Urinary bladder (tissue), 4 donors: Measurements from ENCODE around the gene ZNF33B. TPM values are rescaled to one million over a fixed set of nuclear protein-coding genes. Genes with fewer than 3 reads are reported as not detected.
"Not testable (repeated sequence)": the region's sequence is repeated elsewhere in the genome, so short reads cannot be mapped to it uniquely, and the experiment has no call there.

Experiments used
- DNase-seq: peaks from one replicate; pipeline ENCODE4 v3.0.0-alpha.2; 2015; ENCODE audit errors: extremely low spot score
- H3K27ac ChIP-seq: one replicate; pipeline ENCODE4 v1.5.1; 2013; ENCODE audit warnings: low read depth, mild to moderate bottlenecking, moderate library complexity
- H3K36me3 ChIP-seq: one replicate; pipeline ENCODE4 v1.6.1; 2013; ENCODE audit warnings: mild to moderate bottlenecking, moderate library complexity; ENCODE audit not compliant: insufficient read depth
- H3K4me1 ChIP-seq: one replicate; pipeline ENCODE4 v1.6.1; 2013; ENCODE audit warnings: mild to moderate bottlenecking, moderate library complexity; ENCODE audit not compliant: insufficient read depth
- H3K4me3 ChIP-seq: one replicate; pipeline ENCODE4 v1.5.1; 2013; ENCODE audit warnings: low read depth, low read length
- WGBS: extraction: QIAGEN DNeasy Blood & Tissue Kit; methylation state at CpG from one replicate; pipeline ENCODE4 v1.1.7; 2013; 5-methylcytosine and 5-hydroxymethylcytosine counted together
- polyA plus RNA-seq: library from polyadenylated mRNA; stranded (reverse); fragments of 200-250 nt; gene quantifications from one replicate; pipeline ENCODE4 v1.2.3, GENCODE V29; 2013
- total RNA-seq: library from RNA; depleted of rRNA; stranded (reverse); fragments of >200 nt; gene quantifications from one replicate; pipeline ENCODE4 v1.2.3, GENCODE V29; 2014
- donor health status: healthy with polysubstance abuse.
- donor health status: healthy.

The ZNF33B gene
- total RNA-seq (35.2 TPM), polyA plus RNA-seq (11.6 TPM)

GRCh38 chr10:42638055-42638820, at the start of gene ZNF33B:
Gene ZNF33B (minus strand): TSS chr10:42638570. CDS start chr10:42636928, 1,642 bp downstream.
- under 1% methylated on average over 62 of the region's 62 CpGs for WGBS
- no peaks in the 10 kb centered on the region for H3K4me1 ChIP-seq

GRCh38 chr10:42684517-42684916, 46.1 kb upstream of the ZNF33B start:
- no peaks in the 10 kb centered on the region for H3K4me1 ChIP-seq
- H3K36me3 ChIP-seq: no peaks in the 10 kb centered on the region
- no peak overlapping the region for H3K4me3 ChIP-seq
- 59% methylated on average over 2 of the region's 2 CpGs for WGBS
- no peak for DNase-seq
- no peak overlapping the region for H3K27ac ChIP-seq

More at GRCh38 chr10:42638055-42638820, at the start of gene ZNF33B:
- DNase-seq: peak; percentile 87
- Histone ChIP-seq H3K27ac (peak within 1 kb of the TSS; percentile 96), H3K36me3 (peaks cover 2% of the 10 kb centered on the region), H3K4me3 (peak within 1 kb of the TSS; percentile 66)

DNA sequence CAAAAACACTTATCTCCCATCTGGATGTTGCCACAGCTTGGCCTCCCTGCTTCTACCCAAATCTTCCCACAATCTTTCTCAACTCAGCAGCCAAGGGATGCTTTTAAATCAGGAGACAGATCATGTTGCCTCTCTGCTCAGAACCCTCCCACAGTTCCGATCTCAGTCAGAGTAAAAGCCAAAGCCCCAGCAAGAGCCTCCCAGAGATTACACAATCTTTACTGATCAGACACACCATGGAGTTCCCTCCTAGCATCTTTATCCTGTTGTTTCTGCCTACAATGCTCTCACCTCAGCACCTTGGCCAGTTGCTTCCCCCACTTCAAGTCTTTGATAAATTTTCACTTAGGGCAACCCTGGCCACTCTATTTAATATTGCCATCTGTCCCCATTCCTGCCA, 41.9 kb upstream of the ZNF33B start:
- 90% methylated on average over 1 of the region's 1 CpG for WGBS
- H3K4me1 ChIP-seq: no peaks in the 10 kb centered on the region
- no peak for DNase-seq
- no peak overlapping the region for H3K27ac ChIP-seq
- H3K4me3 ChIP-seq: no peak overlapping the region
- H3K36me3 ChIP-seq: no peaks in the 10 kb centered on the region

DNA sequence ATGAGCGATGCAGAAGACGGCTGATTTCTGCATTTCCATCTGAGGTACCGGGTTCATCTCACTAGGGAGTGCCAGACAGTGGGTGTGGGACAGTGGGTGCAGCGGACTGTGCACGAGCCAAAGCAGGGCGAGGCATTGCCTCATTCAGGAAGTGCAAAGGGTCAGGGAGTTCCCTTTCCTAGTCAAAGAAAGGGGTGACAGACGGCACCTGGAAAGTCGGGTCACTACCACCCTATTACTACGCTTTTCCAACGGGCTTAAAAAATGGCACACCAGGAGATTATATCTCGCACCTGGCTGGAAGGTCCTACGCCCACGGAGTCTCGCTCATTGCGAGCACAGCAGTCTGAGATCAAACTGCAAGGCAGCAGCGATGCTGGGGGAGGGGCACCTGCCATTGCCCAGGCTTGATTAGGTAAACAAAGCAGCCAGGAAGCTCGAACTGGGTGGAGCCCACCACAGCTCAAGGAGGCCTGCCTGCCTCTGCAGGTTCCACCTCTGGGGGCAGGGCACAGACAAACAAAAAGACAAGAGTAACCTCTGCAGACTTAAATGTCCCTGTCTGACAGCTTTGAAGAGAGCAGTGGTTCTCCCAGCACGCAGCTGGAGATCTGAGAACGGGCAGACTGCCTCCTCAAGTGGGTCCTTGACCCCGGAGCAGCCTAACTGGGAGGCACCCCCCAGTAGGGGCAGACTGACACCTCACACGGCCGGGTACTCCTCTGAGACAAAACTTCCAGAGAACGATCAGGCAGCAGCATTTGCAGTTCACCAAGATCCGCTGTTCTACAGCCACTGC, 27.0 kb upstream of the ZNF33B start:
- not testable (repeated sequence) for H3K27ac ChIP-seq, H3K4me1 ChIP-seq, DNase-seq, H3K4me3 ChIP-seq, H3K36me3 ChIP-seq
- WGBS: 78% methylated on average over 24 of the region's 24 CpGs

DNA sequence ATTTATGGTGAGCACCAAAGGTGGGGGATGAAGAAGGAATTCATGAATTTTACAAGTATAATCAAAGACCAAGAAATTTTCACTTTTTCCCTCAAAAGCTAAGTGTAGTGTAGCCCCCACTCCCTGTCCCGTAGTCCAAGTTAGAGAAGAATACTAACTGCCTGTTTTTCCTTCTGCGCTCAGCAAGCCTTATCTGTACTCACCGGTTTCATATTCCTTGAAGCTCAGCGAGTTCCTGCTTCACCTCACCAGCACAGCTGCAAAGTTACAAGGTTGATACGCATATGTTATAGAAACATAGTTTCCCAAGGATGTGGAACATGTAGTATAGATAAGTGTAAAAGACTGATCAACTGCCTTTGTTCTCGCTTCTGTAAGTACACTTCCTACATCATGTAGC, 16.0 kb upstream of the ZNF33B start:
- Histone ChIP-seq H3K36me3 (no peaks in the 10 kb centered on the region), H3K4me3 (no peak overlapping the region), H3K27ac (no peak overlapping the region), H3K4me1 (no peaks in the 10 kb centered on the region)
- 74% methylated on average over 6 of the region's 6 CpGs for WGBS
- no peak for DNase-seq

GRCh38 chr10:42652858-42653257, 14.5 kb upstream of the ZNF33B start:
- DNase-seq: no peak
- no peak overlapping the region for H3K4me3 ChIP-seq
- H3K4me1 ChIP-seq: no peaks in the 10 kb centered on the region
- WGBS: 28% methylated on average over 2 of the region's 2 CpGs
- H3K27ac ChIP-seq: no peak overlapping the region
- H3K36me3 ChIP-seq: no peaks in the 10 kb centered on the region

GRCh38 chr10:42650374-42650773, 12.0 kb upstream of the ZNF33B start:
- H3K27ac ChIP-seq: no peak overlapping the region
- no peaks in the 10 kb centered on the region for H3K36me3 ChIP-seq
- DNase-seq: no peak
- no peak overlapping the region for H3K4me3 ChIP-seq
- H3K4me1 ChIP-seq: no peaks in the 10 kb centered on the region
- WGBS: 75% methylated on average over 4 of the region's 4 CpGs

GRCh38 chr10:42648512-42648911, 10.1 kb upstream of the ZNF33B start:
- 62% methylated on average over 2 of the region's 2 CpGs for WGBS
- no peak for DNase-seq
- H3K27ac ChIP-seq: no peak overlapping the region
- H3K36me3 ChIP-seq: no peaks in the 10 kb centered on the region
- H3K4me3 ChIP-seq: no peak overlapping the region
- H3K4me1 ChIP-seq: no peaks in the 10 kb centered on the region

DNA sequence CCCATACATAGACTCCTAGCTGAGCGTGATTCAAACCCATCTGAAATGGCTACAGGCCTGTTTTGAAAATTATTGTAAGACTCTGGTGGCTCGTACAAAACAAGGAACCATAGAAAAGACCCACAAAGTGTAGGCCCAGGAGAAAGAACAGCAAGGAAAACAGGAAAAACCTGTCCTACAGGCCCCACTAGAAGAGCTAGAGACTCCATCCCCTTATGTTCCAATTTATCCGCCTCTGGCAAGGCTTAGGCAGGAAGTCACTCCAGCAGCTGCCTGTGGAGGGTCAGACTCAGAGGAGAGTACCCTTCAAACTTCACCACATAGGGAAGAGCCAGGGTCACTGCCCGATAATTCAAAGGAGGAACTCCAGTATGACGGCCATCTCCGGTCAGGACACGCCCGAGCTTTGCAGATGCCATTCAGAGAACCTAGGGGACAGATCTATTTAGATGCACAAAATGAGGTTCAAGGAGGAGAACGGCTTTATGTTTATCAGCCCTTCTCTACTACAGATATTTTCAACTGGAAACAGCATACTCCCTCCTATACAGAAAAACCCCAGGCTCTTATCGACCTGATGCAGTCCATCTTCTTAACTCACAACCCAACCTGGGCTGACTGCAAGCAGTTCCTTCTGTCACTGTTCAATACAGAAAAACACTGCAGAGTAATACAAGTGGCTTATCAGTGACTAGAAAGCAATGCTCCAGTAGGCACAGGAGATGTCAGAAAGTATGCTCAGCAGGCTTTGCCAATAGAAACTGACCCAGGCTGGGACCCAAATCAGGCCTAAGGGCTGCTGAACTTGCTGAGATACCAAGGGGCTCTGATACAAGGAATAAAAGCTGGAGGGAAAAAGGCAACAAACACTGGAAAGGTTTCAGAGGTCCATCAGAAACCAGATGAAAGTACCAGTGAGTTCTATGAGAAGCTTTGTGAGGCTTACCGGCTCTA, 8.6 kb upstream of the ZNF33B start:
- H3K27ac ChIP-seq: no peak overlapping the region
- H3K36me3 ChIP-seq: no peaks in the 10 kb centered on the region
- WGBS: 88% methylated on average over 11 of the region's 11 CpGs
- no peaks in the 10 kb centered on the region for H3K4me1 ChIP-seq
- H3K4me3 ChIP-seq: no peak overlapping the region
- DNase-seq: peak; percentile 20

DNA sequence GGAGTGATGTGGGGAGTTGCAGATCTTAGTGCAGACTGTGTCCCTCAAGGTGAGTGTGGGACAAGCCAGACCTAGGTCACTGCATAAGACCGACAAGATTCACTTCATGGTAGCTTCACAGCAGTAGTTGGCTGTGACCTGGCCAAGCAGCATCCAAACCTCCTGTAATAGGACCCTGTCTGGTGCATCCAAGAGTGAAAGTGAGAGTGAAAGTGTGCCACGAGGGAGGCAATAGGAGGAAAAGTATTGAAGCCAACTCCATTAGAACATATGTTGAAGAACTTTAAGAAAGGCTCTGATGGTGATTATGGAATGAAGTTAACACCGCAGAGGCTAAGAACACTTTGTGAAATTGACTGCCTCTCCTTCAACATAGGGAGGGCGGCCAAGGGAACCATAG, 7.8 kb upstream of the ZNF33B start:
- no peaks in the 10 kb centered on the region for H3K4me1 ChIP-seq
- no peak overlapping the region for H3K27ac ChIP-seq
- no peak for DNase-seq
- no peak overlapping the region for H3K4me3 ChIP-seq
- no peaks in the 10 kb centered on the region for H3K36me3 ChIP-seq
- WGBS: 81% methylated on average over 4 of the region's 4 CpGs

GRCh38 chr10:42645516-42645915, 7.1 kb upstream of the ZNF33B start:
- Histone ChIP-seq H3K36me3 (no peaks in the 10 kb centered on the region), H3K27ac (no peak overlapping the region), H3K4me1 (no peaks in the 10 kb centered on the region), H3K4me3 (no peak overlapping the region)
- DNase-seq: no peak
- WGBS: 83% methylated on average over 12 of the region's 12 CpGs

DNA sequence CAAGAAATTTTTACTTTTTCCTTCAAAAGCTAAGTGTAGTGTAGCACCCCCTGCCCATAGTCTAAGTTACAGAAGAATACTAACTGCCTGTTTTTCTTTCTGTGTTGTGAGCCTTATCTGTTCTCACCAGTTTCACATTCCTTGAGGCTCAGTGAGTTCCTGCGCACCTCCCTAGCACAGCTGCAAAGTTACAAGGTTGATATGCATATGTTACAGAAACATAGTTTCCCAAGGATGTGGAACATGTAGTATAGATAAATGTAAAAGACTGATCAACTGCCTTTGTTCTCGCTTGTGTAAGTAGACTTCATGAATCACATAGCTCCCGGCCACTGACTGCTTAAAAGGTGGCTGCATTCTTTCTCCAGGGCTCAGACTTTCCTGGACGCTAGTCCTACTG, 6.7 kb upstream of the ZNF33B start:
- H3K4me3 ChIP-seq: no peak overlapping the region
- H3K27ac ChIP-seq: no peak overlapping the region
- H3K36me3 ChIP-seq: no peaks in the 10 kb centered on the region
- DNase-seq: no peak
- no peaks in the 10 kb centered on the region for H3K4me1 ChIP-seq
- 30% methylated on average over 4 of the region's 4 CpGs for WGBS

GRCh38 chr10:42640610-42641229, 2.4 kb upstream of the ZNF33B start:
- Histone ChIP-seq H3K4me3 (no peak overlapping the region), H3K27ac (no peak overlapping the region), H3K4me1 (no peaks in the 10 kb centered on the region), H3K36me3 (peaks cover 2% of the 10 kb centered on the region)
- WGBS: 80% methylated on average over 8 of the region's 8 CpGs
- peak; percentile 14 for DNase-seq
